Skin epidermis (tissue), 12 donors: ENCODE results near the gene PCDHB13.
"Not testable (repeated sequence)": the region's sequence is repeated elsewhere in the genome, so short reads cannot be mapped to it uniquely, and the experiment has no call there.

Source experiments
- H3K27ac ChIP-seq, 21 experiments: fragments of 200-600 bp; sonication (generic) in 11 of 21; one replicate each; pipeline ENCODE4 v1.5.0; 2020; ENCODE audit warnings: mild to moderate bottlenecking in 3 of 21, inconsistent platforms in 2 of 21, moderate library complexity in 2 of 21
- H3K4me3 ChIP-seq, 7 experiments: fragments of 200-600 bp; sonication (generic) in 2 of 7; one replicate each; pipeline ENCODE4 v1.5.0; 2020; ENCODE audit warnings: inconsistent platforms in 2 of 7, mild to moderate bottlenecking in 2 of 7, moderate library complexity in 1 of 7

PCDHB13 gene

GRCh38 chr5:141199359-141200235 lies 14.1 kb upstream of the PCDHB13 start, which contains the start of gene PCDHB11:
TSS of gene PCDHB11 (plus strand) at chr5:141199627. CDS start at chr5:141199775, 148 bp downstream.
- peak within 1 kb of the TSS in 3 of 7 experiments; percentile 3 to 19 (median 15) for H3K4me3 ChIP-seq
- H3K27ac ChIP-seq, result peak within 1 kb of the TSS in 1 of 21 experiments; percentile 9

GRCh38 chr5:141201126-141201525 lies 12.6 kb upstream of the PCDHB13 start:
- not testable (repeated sequence) for H3K27ac ChIP-seq, H3K4me3 ChIP-seq

GRCh38 chr5:141201646-141202045 lies 12.1 kb upstream of the PCDHB13 start:
- not testable (repeated sequence) for H3K4me3 ChIP-seq, H3K27ac ChIP-seq

- H3K4me3 ChIP-seq, result no peak within 1 kb of the TSS
Measured at GRCh38 chr5:141208478-141208877, 5.2 kb upstream of the PCDHB13 start, which contains the start of gene PCDHB12. TSS of gene PCDHB12 (plus strand) at chr5:141208719. CDS start at chr5:141208908, 189 bp downstream.

GRCh38 chr5:141210281-141210680 lies 3.4 kb upstream of the PCDHB13 start:
- not testable (repeated sequence) for H3K4me3 ChIP-seq, H3K27ac ChIP-seq

More at GRCh38 chr5:141208478-141208877, 5.2 kb upstream of the PCDHB13 start, which contains the start of gene PCDHB12:
- H3K27ac ChIP-seq, result no peak within 1 kb of the TSS

- not testable (repeated sequence) for H3K4me3 ChIP-seq, H3K27ac ChIP-seq
Measured at GRCh38 chr5:141210849-141211248, 2.9 kb upstream of the PCDHB13 start.

- not testable (repeated sequence) for H3K27ac ChIP-seq, H3K4me3 ChIP-seq
Measured at GRCh38 chr5:141214583-141214982, 864 bp downstream of the PCDHB13 start.

GRCh38 chr5:141215504-141215903 lies 1.8 kb downstream of the PCDHB13 start:
- H3K4me3 ChIP-seq, H3K27ac ChIP-seq: not testable (repeated sequence)

- not testable (repeated sequence) for H3K4me3 ChIP-seq, H3K27ac ChIP-seq
Measured at GRCh38 chr5:141216035-141216434, 2.3 kb downstream of the PCDHB13 start.

GRCh38 chr5:141223112-141223783 lies 9.5 kb downstream of the PCDHB13 start, which contains the start of gene PCDHB14:
TSS of gene PCDHB14 (plus strand) at chr5:141223343. CDS start at chr5:141223506, 163 bp downstream.
- no peak within 1 kb of the TSS for H3K27ac ChIP-seq
- H3K4me3 ChIP-seq, result peak within 1 kb of the TSS in 1 of 7 experiments; percentile 7

- H3K27ac ChIP-seq, H3K4me3 ChIP-seq: not testable (repeated sequence)
Measured at GRCh38 chr5:141224844-141225243, 11.1 kb downstream of the PCDHB13 start.

GRCh38 chr5:141225421-141225820 lies 11.7 kb downstream of the PCDHB13 start:
- H3K27ac ChIP-seq, H3K4me3 ChIP-seq: not testable (repeated sequence)

GRCh38 chr5:141234109-141234667 lies 20.5 kb downstream of the PCDHB13 start:
- peak overlapping the region in 1 of 7 experiments; percentile 5 for H3K4me3 ChIP-seq
- H3K27ac ChIP-seq, result no peak overlapping the region

- not testable (repeated sequence) for H3K4me3 ChIP-seq, H3K27ac ChIP-seq
Measured at GRCh38 chr5:141235922-141236321, 22.2 kb downstream of the PCDHB13 start.

- Histone ChIP-seq H3K4me3 (no peak overlapping the region), H3K27ac (no peak overlapping the region)
Measured at GRCh38 chr5:141236516-141237313, 23.0 kb downstream of the PCDHB13 start.

GRCh38 chr5:141241496-141241895 lies 27.8 kb downstream of the PCDHB13 start:
- Histone ChIP-seq H3K27ac (no peak overlapping the region), H3K4me3 (no peak overlapping the region)

- H3K27ac ChIP-seq, result no peak within 1 kb of the TSS
- H3K4me3 ChIP-seq, result no peak within 1 kb of the TSS
Measured at GRCh38 chr5:141245250-141245717, 31.6 kb downstream of the PCDHB13 start, which contains the start of gene PCDHB15. TSS of gene PCDHB15 (plus strand) at chr5:141245395. CDS start at chr5:141245579, 184 bp downstream.

GRCh38 chr5:141246971-141247370 lies 33.3 kb downstream of the PCDHB13 start:
- not testable (repeated sequence) for H3K4me3 ChIP-seq

GRCh38 chr5:141247434-141247833 lies 33.7 kb downstream of the PCDHB13 start:
- H3K27ac ChIP-seq, H3K4me3 ChIP-seq: not testable (repeated sequence)

More at GRCh38 chr5:141246971-141247370, 33.3 kb downstream of the PCDHB13 start:
- not testable (repeated sequence) for H3K27ac ChIP-seq
